Esophagus squamous epithelium (tissue), 4 donors: ENCODE data around the gene ATP5F1D.
A peak's percentile ranks its signal among the peaks of the same experiment; 100 is the strongest.

Experiments
- CTCF ChIP-seq, 6 experiments: fragments of 450-650 bp in 4 of 6; fragments of 200-600 bp in 2 of 6; sonication (generic) in 2 of 6; IDR thresholded peaks; one replicate each; pipeline ENCODE4 v1.5.1; 2016 to 2019; ENCODE audit warnings: antibody characterized with exemption in 6 of 6, mild to moderate bottlenecking in 4 of 6, moderate library complexity in 4 of 6
- POLR2A ChIP-seq, 4 donors: fragments of 450-650 bp; IDR thresholded peaks; one replicate each; pipeline ENCODE4 v1.6.1; 2017; ENCODE audit warnings: antibody characterized with exemption in 4 of 4, mild to moderate bottlenecking in 4 of 4, moderate library complexity in 3 of 4

- peak in 2 of 6 experiments; percentile 1 to 5 for TF ChIP-seq CTCF (IDR thresholded peaks at IDR 0.05)
- TF ChIP-seq POLR2A (IDR thresholded peaks at IDR 0.05): peak in 3 of 4 donors; percentile 98 to 99 (median 99)
Measured at GRCh38 chr19:1269065-1269477, 27.5 kb downstream of the ATP5F1D start, which contains the start of gene CIRBP.
